Fibroblast of mammary gland (primary cell): ENCODE results near the gene TEP1.
A peak's percentile ranks its signal among the peaks of the same experiment; 100 is the strongest.

Experiments used
- DNase-seq: peaks from one replicate; pipeline ENCODE4 v3.0.0-alpha.2; 2010; ENCODE audit warnings: low read depth
- H3K4me3 ChIP-seq: 2 replicates; pipeline ENCODE4 v1.5.1; 2011; ENCODE audit warnings: low read depth, mild to moderate bottlenecking, low read length, moderate library complexity; ENCODE audit not compliant: control insufficient read depth
- TF ChIP-seq, protein P1 (sequence below): conservative IDR thresholded peaks from 2 replicates; pipeline ENCODE4 v1.5.1; 2011; ENCODE audit warnings: low read depth, low read length, inconsistent platforms; ENCODE audit not compliant: control insufficient read depth, insufficient read depth

The TEP1 gene

DNA sequence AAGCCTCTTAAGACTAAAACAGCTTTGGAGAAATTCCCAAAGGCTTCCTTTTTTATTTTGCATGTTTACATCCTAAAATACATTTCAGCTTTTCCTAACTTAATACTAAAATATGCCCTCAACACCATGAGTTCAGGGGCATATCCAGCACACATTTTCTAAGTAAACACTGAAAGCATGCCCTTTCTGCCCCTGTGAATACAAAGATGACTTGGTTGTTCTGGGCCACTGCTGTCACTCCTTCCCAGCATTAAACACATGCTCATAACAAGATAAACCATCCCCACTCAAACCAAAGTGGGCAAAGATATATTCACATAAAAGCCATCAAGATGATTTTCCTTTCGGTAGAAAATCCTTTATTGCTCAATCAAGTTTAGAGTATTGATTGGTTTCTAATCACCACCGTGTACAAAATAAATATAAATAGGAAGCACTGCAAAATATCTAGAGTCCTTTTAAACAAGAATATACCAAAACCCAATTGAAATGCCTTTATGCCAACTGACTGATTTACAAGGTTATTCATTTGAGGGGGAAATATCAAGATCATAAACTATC lies 82.2 kb downstream of the TEP1 start:
- DNase-seq: no peak
- H3K4me3 ChIP-seq: peak overlapping the region; percentile 16
- TF ChIP-seq, protein P1, sequence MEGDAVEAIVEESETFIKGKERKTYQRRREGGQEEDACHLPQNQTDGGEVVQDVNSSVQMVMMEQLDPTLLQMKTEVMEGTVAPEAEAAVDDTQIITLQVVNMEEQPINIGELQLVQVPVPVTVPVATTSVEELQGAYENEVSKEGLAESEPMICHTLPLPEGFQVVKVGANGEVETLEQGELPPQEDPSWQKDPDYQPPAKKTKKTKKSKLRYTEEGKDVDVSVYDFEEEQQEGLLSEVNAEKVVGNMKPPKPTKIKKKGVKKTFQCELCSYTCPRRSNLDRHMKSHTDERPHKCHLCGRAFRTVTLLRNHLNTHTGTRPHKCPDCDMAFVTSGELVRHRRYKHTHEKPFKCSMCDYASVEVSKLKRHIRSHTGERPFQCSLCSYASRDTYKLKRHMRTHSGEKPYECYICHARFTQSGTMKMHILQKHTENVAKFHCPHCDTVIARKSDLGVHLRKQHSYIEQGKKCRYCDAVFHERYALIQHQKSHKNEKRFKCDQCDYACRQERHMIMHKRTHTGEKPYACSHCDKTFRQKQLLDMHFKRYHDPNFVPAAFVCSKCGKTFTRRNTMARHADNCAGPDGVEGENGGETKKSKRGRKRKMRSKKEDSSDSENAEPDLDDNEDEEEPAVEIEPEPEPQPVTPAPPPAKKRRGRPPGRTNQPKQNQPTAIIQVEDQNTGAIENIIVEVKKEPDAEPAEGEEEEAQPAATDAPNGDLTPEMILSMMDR: no peak

DNA sequence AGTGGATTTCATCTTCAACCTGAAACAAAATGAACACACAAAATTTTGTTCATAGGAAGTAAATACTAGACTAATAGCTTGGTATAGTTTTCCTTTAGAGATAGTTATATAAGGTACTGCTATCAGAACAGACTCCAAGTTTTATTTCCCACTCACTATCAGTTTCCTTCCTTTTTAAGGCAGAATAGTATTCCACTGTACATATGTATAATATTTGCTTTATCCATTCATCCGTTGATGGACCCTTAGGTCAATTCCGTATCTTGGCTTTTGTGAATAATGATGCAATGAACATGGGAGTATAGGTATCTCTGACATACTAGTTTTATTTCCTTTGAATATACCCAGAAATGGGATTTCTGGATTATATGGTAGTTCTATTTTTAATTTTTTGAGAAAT lies 83.9 kb downstream of the TEP1 start:
- DNase-seq: no peak
- H3K4me3 ChIP-seq: no peak overlapping the region
- TF ChIP-seq, protein P1: no peak

DNA sequence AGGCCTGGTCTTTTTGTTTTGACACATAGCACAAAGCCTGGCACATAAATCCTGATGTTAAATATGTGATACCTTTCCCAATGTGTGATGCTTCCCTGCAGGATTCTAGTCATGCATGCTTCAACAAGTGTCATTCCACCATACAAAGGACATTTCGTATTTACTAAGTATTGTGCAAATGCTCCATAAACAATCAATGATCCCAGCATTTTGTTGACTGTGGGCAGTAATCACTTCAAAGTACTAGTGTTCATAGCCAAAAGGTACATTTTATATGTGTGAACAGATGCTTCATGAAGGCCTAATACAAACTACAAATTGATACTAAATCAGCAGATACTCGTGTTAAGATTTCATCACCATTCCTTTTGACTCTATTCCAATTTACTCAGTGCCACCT lies 84.6 kb downstream of the TEP1 start:
- no peak for DNase-seq
- H3K4me3 ChIP-seq: no peak overlapping the region
- TF ChIP-seq, protein P1: no peak

DNA sequence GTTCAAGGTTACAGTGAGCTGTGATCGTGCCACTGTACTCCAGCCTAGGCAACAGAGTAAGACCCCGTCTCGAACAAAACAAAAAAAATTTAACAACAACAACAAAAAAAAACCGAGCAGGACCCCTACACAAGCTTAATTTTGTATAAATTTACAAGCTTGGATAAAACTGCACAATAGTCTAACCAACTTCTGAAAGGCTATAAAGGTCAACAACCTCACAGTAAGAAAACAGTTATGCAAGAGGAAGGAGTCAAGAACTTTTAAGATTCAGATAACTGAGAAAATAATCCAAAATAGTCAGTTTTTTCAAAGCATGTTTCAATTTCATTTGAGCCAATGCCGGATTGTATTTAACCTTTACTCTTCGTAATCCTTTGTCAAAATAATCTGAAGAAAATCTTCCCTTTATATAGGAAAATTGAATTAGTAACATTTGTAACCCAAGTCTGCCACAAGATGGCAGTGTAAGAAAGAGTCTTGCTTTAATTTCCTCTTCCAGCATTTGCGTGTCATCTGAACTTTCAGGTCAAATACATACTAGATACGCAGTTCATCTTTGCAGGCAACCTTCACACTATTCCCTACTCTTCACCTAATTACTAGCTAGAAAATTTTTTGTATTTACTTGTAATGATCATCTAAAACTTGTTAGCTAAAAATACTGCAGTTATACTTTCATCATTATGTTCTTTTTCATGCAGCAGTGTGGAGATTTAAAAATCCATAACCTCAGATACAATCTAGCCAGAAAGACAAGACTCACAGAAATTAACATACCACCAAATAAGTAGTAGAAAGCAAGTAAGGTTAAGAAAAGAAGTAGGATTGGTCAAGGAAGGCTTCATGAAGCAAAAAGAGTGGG lies 86.1 kb downstream of the TEP1 start:
- peak; percentile 83 for DNase-seq
- H3K4me3 ChIP-seq: no peak overlapping the region
- TF ChIP-seq, protein P1: peak; percentile 73

DNA sequence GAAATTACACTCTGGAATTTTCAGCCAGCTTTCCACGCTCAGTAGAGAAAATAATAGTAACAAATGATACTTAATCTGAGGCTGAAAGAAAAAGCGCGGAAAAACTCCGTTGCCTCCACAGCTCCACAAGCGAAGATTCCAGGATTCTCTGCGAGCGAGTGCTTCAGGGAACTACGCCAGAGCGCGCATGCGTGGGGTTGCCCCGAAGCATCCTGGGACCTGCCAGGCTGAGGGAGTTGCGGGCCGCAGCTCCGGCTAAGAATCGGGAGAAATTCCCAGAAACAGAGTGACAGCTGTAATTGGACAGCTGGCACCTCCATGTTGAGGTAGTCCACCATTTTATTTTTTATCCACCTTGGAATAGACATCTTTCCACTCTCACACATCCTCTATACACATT lies 95.6 kb downstream of the TEP1 start:
- no peak for DNase-seq
- H3K4me3 ChIP-seq: no peak overlapping the region
- TF ChIP-seq, protein P1: no peak
